Measurements from ENCODE around the gene BLMH.

DNA sequence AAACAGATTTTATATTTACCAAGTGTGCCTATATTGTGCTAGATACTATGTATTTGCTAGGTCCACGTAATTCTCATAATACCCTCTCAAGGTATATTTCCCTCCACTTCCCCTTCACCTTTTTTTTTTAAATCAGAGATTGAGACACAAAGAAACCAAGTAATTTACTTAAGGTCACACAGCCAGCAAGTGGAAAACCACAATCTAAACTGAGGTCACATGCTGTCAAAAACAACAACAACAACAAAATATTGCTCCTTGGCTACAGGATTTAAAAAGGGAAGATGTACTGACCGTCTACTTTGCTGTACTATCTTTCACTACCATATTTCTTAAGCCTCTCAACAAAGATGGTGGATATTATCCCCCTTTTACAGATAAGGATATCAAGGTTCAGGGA is 15.8 kb downstream of the BLMH start:
- no peak for TF ChIP-seq POLR2AphosphoS5 (IDR thresholded peaks at IDR 0.05)
- TF ChIP-seq CTCF (IDR thresholded peaks at IDR 0.05) = no peak
- no peak for TF ChIP-seq POLR2A (IDR thresholded peaks at IDR 0.05; ENCODE audit: low read depth)
- no peak for TF ChIP-seq EP300 (IDR thresholded peaks at IDR 0.05)

Measured in esophagus muscularis mucosa (tissue), 4 donors.